ENCODE results near the gene PSTK. TPM values are rescaled to one million over a fixed set of nuclear protein-coding genes. Genes with fewer than 3 reads are reported as not detected.

Gene PSTK
- total and polyA plus RNA-seq, 2 of the 13 experiments (the other 11 are each of a cell fraction or from before 2014, with no cell fraction given) = 8.2 to 9.3 TPM

GRCh38 chr10:123035467-123036086 is 55.4 kb downstream of the PSTK start (continued):
- TF ChIP-seq POGZ (CRISPR knock-in tag; IDR thresholded peaks at IDR 0.05) (peak; percentile 75), ZNF746 (CRISPR knock-in tag; IDR thresholded peaks at IDR 0.05) (no peak), MIER2 (CRISPR knock-in tag; IDR thresholded peaks at IDR 0.05) (no peak), ZNF710 (CRISPR knock-in tag; IDR thresholded peaks at IDR 0.05; ENCODE audit: borderline replicate concordance) (0 out of 2 replicates have a peak, but pooled peaks have one; percentile 38), SMAD3 (CRISPR knock-in tag; IDR thresholded peaks at IDR 0.05) (0 out of 2 replicates have a peak, but pooled peaks have one; percentile 57), ZNF12 (CRISPR knock-in tag; IDR thresholded peaks at IDR 0.05) (no peak; the same call in 1 of the 2 replicates), SRSF9 (IDR thresholded peaks at IDR 0.05; ENCODE audit: borderline replicate concordance, insufficient read depth, low read depth, low read length, poor library complexity, severe bottlenecking) (no peak), ZBTB1 (CRISPR knock-in tag; IDR thresholded peaks at IDR 0.05; ENCODE audit: borderline replicate concordance) (no peak), ZNF513 (CRISPR knock-in tag; conservative IDR thresholded peaks at IDR 0.05) (no peak), ESRRA (CRISPR knock-in tag; IDR thresholded peaks at IDR 0.05; ENCODE audit: low read depth) (peak; percentile 85), MAFG (CRISPR knock-in tag; IDR thresholded peaks at IDR 0.05) (no peak), ZNF143 (CRISPR knock-in tag; IDR thresholded peaks at IDR 0.05) (no peak), MATR3 (CRISPR knock-in tag; IDR thresholded peaks at IDR 0.05) (no peak), ERF (CRISPR knock-in tag; IDR thresholded peaks at IDR 0.05) (0 out of 2 replicates have a peak, but pooled peaks have one; percentile 19), ZNF576 (CRISPR knock-in tag; IDR thresholded peaks at IDR 0.05) (no peak), ZNF850 (CRISPR knock-in tag; conservative IDR thresholded peaks at IDR 0.05) (no peak), LCORL (IDR thresholded peaks at IDR 0.05) (no peak), LCORL (CRISPR knock-in tag; IDR thresholded peaks at IDR 0.05) (peak; percentile 65; the same call in 1 of the 2 replicates), ZNF614 (CRISPR knock-in tag; IDR thresholded peaks at IDR 0.05; ENCODE audit: borderline replicate concordance) (no peak), MZF1 (CRISPR knock-in tag; IDR thresholded peaks at IDR 0.05; ENCODE audit: borderline replicate concordance) (no peak), ZBTB7B (CRISPR knock-in tag; IDR thresholded peaks at IDR 0.05) (peak; percentile 76), ZBTB46 (CRISPR knock-in tag; IDR thresholded peaks at IDR 0.05; ENCODE audit: borderline replicate concordance) (no peak), ARNT (IDR thresholded peaks at IDR 0.05) (no peak), BATF2 (CRISPR knock-in tag; IDR thresholded peaks at IDR 0.05) (no peak), SNAPC2 (CRISPR knock-in tag; IDR thresholded peaks at IDR 0.05) (no peak), SNRNP70 (IDR thresholded peaks at IDR 0.05; ENCODE audit: low read depth, low read length) (no peak)
